Activated effector memory CD4-positive, alpha-beta T cell treated with anti-CD3 and anti-CD28 coated beads, Interleukin-2, amount 50 U/mL, for 16 hours (primary cell): Measurements from ENCODE around the gene INTS3.

Source experiments
- DNase-seq: peaks from one replicate; pipeline ENCODE4 v3.0.0-alpha.2; 2020

The INTS3 gene, protein sequence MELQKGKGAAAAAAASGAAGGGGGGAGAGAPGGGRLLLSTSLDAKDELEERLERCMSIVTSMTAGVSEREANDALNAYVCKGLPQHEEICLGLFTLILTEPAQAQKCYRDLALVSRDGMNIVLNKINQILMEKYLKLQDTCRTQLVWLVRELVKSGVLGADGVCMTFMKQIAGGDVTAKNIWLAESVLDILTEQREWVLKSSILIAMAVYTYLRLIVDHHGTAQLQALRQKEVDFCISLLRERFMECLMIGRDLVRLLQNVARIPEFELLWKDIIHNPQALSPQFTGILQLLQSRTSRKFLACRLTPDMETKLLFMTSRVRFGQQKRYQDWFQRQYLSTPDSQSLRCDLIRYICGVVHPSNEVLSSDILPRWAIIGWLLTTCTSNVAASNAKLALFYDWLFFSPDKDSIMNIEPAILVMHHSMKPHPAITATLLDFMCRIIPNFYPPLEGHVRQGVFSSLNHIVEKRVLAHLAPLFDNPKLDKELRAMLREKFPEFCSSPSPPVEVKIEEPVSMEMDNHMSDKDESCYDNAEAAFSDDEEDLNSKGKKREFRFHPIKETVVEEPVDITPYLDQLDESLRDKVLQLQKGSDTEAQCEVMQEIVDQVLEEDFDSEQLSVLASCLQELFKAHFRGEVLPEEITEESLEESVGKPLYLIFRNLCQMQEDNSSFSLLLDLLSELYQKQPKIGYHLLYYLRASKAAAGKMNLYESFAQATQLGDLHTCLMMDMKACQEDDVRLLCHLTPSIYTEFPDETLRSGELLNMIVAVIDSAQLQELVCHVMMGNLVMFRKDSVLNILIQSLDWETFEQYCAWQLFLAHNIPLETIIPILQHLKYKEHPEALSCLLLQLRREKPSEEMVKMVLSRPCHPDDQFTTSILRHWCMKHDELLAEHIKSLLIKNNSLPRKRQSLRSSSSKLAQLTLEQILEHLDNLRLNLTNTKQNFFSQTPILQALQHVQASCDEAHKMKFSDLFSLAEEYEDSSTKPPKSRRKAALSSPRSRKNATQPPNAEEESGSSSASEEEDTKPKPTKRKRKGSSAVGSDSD

GRCh38 chr1:153727463-153728304 is at the start of gene INTS3:
Gene INTS3, plus strand, starts transcription at chr1:153728050. Its CDS starts 585 bp downstream, at chr1:153728635.
- peak; percentile 100 for DNase-seq

- DNase-seq: no peak
Observed at GRCh38 chr1:153678519-153679336, 49.1 kb upstream of the INTS3 start, which contains the start of gene NPR1. Gene NPR1, plus strand, starts transcription at chr1:153678688. Its CDS starts 421 bp downstream, at chr1:153679109.

DNA sequence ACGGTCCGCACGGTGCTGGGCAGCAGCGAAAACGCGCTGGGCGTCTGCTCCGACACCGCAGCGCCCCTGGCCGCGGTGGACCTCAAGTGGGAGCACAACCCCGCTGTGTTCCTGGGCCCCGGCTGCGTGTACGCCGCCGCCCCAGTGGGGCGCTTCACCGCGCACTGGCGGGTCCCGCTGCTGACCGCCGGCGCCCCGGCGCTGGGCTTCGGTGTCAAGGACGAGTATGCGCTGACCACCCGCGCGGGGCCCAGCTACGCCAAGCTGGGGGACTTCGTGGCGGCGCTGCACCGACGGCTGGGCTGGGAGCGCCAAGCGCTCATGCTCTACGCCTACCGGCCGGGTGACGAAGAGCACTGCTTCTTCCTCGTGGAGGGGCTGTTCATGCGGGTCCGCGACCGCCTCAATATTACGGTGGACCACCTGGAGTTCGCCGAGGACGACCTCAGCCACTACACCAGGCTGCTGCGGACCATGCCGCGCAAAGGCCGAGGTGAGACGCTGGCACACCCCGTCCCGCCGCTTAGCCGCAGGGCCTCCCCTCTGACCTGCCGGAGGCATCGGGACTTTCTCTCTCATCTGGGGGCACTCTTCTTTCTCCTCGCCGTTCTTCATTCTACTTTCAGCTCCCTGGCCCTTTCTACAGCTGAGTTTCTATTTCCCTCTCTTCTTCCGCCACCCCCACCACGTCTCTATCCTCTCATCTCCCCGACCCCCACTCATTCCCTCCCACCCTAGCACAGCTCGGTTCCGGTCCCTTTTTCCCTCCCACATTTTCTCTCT is 48.3 kb upstream of the INTS3 start:
- DNase-seq: peak; percentile 73

DNA sequence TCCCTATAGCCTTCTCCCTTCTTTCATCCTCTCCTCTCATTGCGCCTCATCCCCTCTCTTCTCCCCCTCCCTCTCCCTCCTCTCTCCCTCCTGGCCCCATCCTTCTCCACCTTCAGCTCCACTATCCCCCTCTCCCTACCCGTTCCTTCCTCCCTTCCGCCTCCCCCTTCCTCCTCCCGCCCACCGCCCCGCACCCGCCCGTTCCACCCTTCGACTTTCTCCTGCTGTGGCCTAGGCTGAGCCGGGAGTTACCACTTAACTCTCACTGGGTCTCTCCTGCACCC is 47.8 kb upstream of the INTS3 start:
- no peak for DNase-seq

- no peak for DNase-seq
Observed at GRCh38 chr1:153682730-153683129, 45.1 kb upstream of the INTS3 start.

DNA sequence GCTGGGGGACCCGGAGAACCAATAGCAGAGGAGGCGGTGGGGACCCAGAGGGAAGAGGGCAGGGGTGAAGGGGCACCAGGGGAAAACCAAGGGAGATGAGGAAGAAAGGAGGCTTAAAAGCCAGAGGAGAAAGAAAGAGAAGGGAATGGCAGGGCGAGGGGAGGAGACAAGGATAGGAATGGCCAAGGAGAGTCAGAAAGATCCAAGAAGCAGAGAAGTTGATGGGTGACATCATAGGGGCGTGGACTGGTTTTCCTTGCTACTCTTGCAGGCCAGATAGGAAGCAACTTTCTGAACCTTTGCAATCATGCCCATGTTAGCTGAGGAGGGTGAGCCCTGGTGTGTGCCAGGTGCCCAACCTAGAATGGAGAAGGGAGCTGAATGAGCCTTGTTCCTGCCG is 44.0 kb upstream of the INTS3 start:
- no peak for DNase-seq

DNA sequence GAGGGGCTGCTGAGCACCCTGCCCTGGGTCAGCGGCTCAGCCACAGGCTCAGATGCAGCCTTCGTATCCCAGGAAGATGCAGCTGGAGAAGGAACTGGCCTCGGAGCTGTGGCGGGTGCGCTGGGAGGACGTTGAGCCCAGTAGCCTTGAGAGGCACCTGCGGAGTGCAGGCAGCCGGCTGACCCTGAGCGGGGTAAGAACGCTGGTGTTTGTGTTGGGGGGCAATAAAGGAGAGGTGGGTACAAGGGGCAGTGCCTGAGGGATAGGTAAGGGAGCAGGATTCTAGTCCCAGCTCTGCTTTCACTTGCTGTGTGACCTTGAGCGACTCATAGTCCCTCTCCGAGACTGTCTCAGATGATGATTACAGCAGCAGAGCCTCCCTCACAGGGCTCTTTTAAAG is 43.0 kb upstream of the INTS3 start:
- DNase-seq: no peak

- no peak for DNase-seq
Observed at GRCh38 chr1:153685544-153686340, 42.1 kb upstream of the INTS3 start.

DNA sequence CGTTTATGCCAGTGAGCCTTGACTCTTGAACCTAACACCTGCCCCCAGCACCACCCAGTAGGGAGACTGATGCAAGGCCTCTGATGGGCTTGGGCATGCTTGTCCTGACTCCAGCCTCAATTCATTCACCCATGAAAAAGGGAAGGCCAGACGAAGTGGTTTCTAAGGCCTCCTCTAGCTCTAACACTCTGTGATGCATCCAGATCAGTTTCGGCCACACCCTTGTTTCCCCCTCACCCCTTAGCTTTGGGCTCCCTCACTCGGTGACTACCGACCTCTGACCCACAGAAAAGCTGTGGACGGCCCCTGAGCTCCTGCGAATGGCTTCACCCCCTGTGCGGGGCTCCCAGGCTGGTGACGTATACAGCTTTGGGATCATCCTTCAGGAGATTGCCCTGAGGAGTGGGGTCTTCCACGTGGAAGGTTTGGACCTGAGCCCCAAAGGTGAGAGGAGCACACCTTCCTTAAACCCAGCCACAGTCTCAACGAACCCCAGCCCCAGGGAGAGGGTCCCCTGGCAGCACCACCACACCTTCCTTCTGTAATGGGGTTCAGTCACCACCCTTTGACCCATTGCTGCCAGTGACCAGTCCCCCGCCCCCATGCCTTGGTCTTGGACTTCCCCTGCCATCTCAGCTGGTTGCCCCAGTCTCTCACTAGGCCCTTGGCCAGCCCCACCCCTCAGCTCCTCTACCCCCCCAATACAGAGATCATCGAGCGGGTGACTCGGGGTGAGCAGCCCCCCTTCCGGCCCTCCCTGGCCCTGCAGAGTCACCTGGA is 40.3 kb upstream of the INTS3 start:
- DNase-seq: no peak

- no peak for DNase-seq
Observed at GRCh38 chr1:153688276-153688675, 39.6 kb upstream of the INTS3 start.

GRCh38 chr1:153688736-153689328 is 39.0 kb upstream of the INTS3 start:
- no peak for DNase-seq

DNA sequence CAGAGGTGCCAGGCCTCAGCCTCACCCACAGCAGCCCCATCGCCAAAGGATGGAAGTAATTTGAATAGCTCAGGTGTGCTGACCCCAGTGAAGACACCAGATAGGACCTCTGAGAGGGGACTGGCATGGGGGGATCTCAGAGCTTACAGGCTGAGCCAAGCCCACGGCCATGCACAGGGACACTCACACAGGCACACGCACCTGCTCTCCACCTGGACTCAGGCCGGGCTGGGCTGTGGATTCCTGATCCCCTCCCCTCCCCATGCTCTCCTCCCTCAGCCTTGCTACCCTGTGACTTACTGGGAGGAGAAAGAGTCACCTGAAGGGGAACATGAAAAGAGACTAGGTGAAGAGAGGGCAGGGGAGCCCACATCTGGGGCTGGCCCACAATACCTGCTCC is 34.4 kb upstream of the INTS3 start:
- no peak for DNase-seq

GRCh38 chr1:153696741-153697140 is 31.1 kb upstream of the INTS3 start:
- no peak for DNase-seq

DNA sequence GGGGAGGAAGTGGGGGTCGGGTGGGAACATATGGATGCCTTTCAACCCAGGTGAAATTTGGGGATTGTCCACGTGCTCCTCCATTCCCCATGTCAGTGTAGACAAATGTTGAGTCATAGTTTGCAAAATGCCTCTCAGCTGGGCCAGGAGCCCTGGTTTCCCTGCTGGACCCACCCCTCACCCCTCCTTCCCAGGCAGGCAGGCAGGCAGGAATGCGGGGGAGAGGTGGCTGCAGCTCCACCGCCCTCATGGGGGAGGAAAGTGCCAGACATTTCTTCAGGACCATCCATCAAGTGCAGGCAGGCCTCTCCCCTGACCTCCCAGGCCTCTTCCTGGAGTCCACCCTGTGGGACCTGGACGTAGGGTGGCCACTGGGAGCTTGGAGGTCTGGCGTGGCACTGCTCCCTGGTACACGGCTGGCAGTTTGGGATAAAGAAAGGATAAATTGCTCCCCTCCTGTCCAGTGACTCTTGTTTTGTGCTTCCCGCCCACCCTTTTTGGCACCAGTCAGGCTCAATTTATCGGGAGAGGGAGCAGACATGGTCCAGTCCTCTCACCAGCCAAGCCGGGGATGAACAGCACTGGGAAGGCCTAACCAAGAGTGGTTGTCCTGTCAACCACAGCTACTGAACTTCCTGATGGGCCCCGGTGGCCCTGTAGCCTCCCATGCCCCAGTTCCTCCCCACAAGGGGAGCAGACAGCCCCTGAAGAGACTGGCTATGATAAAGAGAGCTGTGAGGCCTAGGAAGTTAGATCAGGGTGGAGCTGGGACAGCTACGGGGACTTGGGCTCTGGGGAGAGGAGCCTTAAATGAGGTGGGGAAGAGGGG is 30.4 kb upstream of the INTS3 start:
- no peak for DNase-seq

DNA sequence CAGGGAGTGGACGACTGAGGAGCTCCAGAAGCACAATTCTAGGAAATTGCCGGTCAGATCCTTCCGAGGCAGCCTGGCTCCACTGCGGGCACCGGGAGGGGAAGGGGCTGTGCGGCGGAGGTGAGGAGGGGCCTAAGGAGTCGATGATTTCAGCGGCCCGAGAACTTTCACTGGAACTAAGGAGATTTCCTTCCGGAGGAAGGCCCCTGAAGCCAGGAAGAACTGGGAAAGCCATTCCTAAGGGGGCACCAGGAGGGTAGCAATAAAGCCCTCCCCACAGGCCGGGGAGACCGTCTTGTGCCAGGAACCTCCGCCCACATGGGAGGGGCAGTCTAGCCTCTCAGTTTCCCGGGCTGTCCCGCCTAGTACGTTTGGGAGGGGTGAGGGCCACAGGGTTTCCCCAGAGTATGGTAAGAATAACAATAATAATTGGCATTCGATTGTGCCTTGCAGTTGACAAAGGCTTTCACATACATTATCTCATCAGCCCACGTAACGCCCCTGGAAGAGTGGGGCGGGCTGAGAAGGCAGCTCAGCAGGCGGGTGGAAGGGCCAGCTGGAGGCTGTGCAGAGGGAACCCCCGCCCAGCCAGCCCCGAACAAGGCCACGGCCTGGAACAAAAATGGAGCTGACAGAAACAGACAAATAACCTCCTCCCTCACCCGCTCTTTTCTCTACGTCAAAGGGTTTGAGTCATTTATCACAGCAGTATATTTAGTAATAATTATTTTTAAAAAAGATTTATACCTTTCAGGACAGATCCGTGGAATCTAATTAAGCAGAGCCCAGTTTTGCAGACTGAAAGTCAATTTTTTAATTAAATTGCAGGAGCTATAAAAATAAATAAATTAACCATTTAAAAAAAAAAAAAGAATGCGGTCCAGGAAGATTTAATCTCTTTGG is 29.6 kb upstream of the INTS3 start:
- no peak for DNase-seq

GRCh38 chr1:153698923-153699714 is 28.7 kb upstream of the INTS3 start:
- DNase-seq: no peak
